Neural progenitor cell (in vitro differentiated cells): ENCODE data around the gene SMIM38.

Experiments
- CTCF ChIP-seq: fragments of 200-600 bp; sonication (generic); IDR thresholded peaks from 2 replicates; pipeline ENCODE4 v1.5.1; 2017; ENCODE audit warnings: antibody characterized with exemption, mild to moderate bottlenecking
- EZH2 ChIP-seq: fragments of 200-600 bp; sonication (generic); IDR thresholded peaks from 2 replicates; pipeline ENCODE4 v1.6.1; 2017; ENCODE audit warnings: antibody characterized with exemption, mild to moderate bottlenecking, moderate library complexity

DNA sequence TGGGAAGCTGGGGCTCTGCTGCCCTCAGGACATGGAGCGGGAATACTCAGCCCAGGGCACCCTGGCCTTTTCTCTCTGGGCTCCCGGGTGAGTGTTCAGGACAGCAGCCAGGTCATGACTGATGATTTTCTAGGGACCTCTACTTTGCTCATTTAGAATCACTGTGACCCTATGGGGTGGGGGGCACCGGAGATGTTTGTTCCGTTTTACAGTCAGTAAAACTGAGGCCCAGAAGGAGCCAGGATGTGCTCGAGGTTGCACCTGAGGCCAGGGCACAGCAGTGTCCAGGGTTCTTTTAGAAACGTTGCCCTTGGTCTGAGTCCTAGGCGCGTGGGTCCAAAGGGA, 48.1 kb downstream of the SMIM38 start:
- TF ChIP-seq CTCF (no peak), EZH2 (no peak)
